Activated CD8-positive, alpha-beta memory T cell treated with anti-CD3 and anti-CD28 coated beads for 24 hours (primary cell): Measurements from ENCODE around the gene NKAIN4.
"Not testable (repeated sequence)": the region's sequence is repeated elsewhere in the genome, so short reads cannot be mapped to it uniquely, and the experiment has no call there.

Experiments
- DNase-seq: peaks from one replicate; pipeline ENCODE4 v3.0.0-alpha.2; 2020

The NKAIN4 gene

DNA sequence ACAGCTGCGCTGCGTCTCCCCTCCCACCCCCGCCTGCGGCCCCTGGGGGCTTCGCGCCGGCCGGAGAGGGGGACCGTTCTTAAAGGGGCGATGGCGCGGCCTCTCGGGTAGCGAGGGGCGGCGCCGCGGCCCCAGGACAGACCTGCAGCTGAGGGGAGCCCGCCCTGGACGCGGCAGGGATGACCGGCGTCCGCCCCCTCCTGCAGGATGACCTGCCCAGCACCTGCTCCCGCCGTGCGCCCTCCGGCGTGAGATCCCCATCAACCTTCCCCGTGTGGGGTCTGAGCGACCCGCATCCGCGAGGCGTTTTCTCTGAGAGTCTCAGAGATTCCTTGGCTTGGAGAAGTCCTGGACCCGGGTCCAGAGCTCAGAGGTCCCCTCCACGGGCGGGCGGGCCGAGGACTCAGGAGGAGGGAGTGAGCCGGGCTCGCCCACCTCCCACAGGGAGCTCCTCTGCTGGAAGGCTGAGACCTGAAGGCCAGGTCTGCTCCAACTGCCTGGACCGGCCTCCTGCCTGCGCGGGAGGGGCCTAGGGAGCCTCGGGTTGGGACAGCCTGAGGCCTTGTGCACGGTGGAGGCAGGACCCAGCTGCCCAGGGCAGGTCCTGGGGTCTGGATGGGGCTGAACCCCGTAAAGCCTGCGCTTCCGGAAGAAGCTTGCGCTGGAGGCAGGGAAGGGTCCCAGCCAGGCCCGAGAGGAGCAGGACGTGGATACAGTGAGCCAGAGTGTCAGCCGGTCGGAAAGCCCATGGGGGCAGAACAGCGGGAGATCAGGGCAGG, 532 bp upstream of the NKAIN4 start:
- no peak for DNase-seq

DNA sequence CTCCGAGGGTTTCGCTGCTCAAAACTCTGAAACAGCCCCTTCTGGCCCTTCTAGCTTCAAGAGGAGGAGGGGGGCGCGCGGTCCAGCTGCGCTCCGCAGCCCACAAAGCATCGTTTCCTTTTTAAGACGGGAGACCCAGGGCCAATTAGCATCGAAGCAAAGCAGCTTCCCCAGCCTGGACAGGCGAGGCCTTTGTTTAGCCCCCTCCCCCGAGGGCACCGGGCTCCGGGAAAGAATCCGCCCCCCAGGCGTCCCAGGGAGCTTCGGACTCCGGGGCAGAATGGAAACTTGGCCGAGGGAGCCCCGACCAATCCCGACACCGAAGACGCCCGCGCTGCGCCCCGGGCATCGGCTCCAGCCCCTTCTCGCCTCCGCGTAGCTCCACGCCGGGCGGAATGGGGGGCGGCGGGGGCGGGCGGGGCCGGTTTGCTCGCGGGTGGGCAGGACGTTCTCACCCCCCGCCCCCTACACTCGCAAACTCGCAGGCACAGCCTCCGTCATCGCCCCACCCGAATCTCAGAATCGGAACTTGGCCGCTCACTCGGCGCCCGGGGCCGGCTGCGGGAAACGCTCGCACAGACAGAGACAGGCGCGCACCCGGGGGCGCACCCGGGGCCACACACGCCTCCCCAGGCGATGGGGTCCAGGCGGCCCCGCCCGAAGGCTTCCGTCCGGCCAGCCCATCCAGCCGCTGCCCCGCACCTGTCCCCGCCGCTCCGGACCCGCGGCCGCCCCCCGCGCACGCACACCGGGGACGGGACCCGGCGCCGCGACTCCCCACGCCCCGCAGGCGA, 628 bp downstream of the NKAIN4 start:
- no peak for DNase-seq

- DNase-seq: no peak
Observed at GRCh38 chr20:63253065-63253437, 1.2 kb downstream of the NKAIN4 start.

DNA sequence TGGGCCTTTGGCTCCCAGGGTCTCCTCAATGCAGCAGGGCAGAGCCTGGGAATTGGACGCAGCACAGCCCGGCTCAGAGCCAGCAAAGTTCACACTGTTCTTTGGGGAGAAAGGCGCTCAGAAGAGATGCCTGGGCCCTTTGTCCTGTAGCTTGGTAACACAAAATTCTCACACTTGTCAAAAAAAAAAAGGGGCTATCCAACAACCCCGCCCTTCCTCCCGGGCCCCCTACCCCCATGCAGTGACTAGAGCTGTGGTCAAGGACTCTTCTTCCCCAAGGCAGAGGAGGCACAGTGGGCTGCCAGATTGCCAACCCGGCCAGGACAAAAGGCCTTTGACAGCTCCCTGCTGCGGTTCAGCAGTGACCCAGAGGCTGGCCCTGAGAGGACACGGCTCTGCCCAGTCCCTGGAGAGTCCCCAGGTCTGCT, 2.0 kb downstream of the NKAIN4 start:
- no peak for DNase-seq

- DNase-seq: not testable (repeated sequence)
Observed at GRCh38 chr20:63251350-63251749, 2.9 kb downstream of the NKAIN4 start.

- no peak for DNase-seq
Observed at GRCh38 chr20:63249891-63250290, 4.4 kb downstream of the NKAIN4 start.

DNA sequence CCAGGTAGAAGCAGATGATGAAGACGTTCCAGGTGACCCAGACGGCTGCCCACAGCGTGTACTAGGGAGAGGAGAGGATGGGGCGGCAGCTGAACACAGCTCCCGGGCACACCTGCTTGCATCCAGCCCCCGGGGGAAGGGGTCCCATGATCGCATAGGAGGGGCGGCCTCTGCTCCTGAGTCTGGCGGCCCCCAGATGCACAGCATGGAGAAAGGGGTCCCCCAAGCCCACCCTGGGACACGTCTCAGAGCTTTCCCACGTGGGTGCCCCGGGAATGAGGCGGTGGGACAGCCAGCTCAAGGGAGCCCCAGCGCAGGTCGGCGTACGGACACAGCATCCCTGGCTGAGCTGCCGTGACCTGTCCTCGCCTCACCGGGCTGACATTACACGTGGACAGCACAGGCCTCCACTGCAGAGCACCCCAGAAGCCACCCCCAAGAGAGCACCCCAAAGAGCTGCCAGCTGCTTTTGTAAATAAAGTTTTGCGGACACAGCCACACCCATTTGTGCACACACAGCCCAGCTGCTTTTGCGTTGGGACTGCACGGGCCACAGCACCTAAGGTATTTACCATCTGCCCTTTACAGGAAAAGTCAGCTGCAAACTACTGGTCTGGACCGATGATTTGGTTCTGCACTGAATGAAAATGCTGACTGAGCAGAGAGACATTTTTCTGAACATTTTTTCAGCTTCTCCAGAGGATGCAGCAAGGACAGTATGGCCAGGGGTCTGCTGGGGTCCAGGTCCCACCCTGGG, 5.2 kb downstream of the NKAIN4 start:
- no peak for DNase-seq

- no peak for DNase-seq
Observed at GRCh38 chr20:63247671-63248228, 6.5 kb downstream of the NKAIN4 start.

DNA sequence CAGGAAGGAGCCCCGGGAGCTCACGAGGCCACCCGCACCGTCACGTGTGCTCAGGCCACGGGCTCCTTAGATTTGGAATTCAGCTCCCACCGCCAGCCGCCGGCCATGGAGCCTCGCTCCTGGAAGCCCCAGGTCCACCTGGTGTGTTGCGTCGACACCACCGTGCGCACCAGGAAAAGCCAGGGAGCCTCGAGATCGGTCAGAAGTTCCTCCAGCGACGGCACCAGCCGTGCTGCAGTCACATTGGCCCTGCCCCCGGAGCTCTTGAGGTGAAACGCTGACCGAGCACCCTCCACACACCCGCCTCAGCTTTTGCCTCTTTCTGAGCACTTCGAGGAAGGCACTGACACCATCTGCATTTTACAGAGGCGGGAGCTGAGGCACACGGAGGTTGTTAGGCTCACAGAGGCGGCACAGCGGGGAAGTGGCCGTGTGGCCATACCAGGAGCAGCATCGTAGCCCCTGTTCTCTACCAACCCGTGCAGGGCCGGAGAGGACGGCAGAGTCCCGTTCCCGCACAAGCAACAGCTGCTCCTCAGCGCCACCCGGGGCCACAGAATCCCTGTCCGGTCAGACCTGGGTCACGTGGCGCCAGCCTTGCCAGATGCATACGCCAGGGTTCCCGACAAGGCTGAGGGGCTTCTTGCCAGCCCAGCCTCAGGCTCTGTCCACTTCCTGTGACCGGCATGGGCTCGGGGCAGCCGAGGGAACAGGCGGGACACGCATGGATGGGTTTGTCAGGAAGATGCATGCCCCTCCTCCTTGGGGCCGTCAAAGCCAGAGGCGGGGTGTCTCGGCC, 7.6 kb downstream of the NKAIN4 start:
- DNase-seq: no peak

DNA sequence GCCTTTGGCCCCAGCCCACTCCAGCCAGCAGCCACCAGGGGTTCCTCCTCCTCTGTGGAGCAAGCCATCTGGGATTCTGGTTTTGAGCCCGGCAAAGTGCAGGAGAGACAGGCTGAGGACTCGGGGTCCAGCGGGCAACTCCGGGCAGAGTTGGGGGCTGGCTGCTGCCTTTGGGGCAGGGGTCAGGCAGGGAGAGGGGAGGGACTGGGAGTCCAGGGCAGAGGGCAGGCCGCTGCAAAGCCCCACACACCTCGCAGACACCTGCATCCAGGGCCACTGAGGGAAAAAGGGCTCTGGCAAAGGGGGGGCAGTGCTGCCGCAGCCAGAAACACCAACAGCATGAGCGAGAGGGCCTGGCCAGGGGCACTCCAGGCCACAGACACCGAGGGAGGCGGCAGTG, 9.8 kb downstream of the NKAIN4 start:
- DNase-seq: no peak

- no peak for DNase-seq
Observed at GRCh38 chr20:63243604-63244247, 10.5 kb downstream of the NKAIN4 start.

DNA sequence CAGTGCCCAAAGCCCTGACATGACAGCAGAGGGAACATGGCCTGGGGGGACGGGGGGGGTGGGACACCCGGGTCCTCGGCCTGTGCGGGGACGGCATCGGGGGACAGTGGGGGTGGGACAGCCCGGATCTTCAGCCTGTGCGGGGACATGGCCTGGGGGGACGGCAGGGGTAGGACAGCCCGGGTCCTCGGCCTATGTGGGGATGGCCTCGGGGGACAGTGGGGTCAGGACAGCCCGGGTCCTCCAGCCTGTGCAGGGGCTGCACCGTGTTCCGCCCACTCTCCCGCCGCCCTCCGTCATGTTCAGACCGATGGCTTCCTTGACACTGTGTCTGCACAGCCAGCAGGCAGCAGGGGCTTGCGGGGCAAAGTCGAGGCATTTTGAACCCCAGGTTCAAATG, 11.5 kb downstream of the NKAIN4 start:
- DNase-seq: no peak

DNA sequence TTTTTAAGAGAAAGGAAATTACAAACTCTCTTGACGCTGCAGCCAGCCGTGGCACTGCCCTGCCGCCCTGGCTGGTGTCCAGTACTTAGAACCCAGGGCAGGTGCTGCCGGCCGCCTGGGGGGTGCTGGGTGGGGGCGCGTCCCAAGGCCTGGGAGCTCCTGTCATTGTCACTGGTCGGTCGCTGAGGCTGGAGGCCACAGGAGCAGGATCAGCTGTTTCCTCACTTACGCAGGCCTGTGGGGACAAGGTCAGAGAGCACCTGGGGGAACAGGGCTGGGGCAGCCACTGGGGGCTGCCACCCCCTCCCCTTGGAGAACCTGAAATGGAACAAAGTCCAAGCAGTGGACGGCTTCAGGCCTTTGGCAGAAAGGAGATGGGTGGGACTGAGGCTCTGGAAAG, 13.0 kb downstream of the NKAIN4 start:
- no peak for DNase-seq

DNA sequence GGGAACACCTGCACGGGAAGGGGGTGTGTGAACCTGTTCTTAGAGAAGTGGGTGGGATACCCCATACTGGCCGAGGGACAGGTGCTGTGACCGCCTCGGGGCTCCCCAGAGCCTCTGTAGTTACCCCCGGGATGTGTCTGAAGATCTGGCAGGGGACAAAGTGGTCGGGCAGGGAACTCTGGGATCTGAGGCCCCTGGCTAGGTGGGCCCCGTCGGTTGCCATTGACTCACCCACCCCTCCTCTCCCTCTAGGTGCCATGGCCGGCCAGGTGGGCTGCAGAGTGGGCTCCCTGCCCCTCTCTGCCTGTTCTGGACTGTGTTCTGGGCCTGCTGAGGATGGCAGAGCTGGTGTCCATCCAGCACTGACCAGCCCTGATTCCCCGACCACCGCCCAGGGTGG, 14.3 kb downstream of the NKAIN4 start:
- no peak for DNase-seq

DNA sequence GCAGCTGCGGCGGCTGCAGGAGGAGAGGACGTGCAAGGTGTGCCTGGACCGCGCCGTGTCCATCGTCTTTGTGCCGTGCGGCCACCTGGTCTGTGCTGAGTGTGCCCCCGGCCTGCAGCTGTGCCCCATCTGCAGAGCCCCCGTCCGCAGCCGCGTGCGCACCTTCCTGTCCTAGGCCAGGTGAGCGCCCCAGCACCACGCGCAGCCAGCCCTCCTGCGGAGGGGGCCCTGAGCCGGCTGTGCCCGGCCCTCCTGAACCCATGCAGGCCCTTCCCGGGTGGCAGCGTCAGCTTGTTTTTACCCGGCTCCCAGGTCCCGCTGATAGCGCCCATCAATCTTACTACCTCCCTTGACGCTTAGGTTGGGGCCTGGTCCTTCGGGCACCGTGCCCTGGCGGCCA, 14.8 kb downstream of the NKAIN4 start:
- no peak for DNase-seq

DNA sequence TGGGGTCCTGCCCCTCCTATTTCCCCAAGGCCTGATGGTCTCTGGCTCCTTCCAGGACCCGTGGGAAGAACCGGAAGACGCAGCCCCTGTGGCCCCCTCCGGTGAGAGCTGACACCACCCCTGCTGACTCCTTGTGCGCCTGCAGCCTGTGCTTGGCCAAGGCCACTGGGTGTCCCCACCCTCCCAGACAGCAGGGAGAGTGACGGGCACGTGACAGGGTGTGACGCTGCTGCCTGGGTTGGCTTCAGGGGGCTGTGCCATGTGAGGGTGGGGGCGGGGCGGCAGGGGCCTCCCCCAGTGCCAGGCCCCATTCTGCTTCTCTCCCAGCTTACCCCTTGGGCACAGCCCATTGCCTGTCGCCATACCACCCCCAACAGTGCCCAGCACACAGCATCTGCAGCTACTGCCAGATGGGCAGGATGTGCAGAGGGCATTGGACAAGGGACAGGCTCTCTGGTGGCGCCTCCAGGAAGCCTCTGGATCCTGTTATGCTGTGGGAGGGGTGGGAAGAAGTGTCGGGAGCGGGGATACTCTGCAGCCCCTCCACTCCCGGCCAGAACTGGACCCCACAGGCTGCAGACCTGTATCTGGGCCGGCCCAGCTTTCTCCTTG, 15.6 kb downstream of the NKAIN4 start:
- no peak for DNase-seq

DNA sequence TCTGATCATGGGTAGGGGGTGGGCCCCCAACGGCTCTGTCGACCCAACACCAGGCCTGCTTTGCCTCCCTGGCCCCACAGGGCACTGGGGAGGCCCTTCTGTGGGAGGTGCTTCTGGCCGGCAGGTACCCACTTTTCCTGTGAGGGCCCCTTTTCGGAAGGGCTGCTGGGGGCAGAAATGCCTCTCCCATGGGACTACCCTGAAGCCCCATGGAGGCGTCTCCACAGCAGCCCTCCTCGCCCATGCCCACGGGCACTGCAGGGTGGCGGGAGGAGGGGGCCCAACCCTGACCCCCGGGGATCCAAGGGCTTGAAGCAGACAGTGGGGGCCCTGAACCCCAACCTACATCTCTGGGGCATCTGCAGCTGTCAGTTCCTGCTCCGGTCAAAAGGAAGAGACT, 16.2 kb downstream of the NKAIN4 start:
- DNase-seq: no peak

GRCh38 chr20:63236116-63236837, 18.0 kb downstream of the NKAIN4 start:
- no peak for DNase-seq

- DNase-seq: no peak
Observed at GRCh38 chr20:63235399-63235983, 18.8 kb downstream of the NKAIN4 start, which contains the start of gene BIRC7. Gene BIRC7, plus strand, starts transcription at chr20:63235905. Its CDS starts 192 bp downstream, at chr20:63236097.

- no peak for DNase-seq
Observed at GRCh38 chr20:63234693-63235398, 19.4 kb downstream of the NKAIN4 start.
